Lung (tissue), 12 donors: ENCODE measurements around the gene LDHD. TPM values are rescaled to one million over a fixed set of nuclear protein-coding genes. Genes with fewer than 3 reads are reported as not detected.

Experiments
- ATAC-seq: fragments of 200-7000 bp; cut with Tn5 transposase; one replicate; pipeline ENCODE4 v1.9.1; 2020; ENCODE audit warnings: moderate number of reproducible peaks; ENCODE audit not compliant: insufficient read depth, low FRiP score
- DNase-seq, 3 donors: peaks; one replicate each; pipeline ENCODE4 v3.0.0-alpha.2; 2013 to 2017
- H3K27ac ChIP-seq, 2 donors: one replicate each; pipeline ENCODE4 v1.5.1; 2013; ENCODE audit warnings: mild to moderate bottlenecking in 2 of 2, moderate library complexity in 2 of 2, control low read depth in 1 of 2, inconsistent platforms in 1 of 2, low read depth in 1 of 2, low read length in 1 of 2
- H3K27me3 ChIP-seq, 3 donors: one replicate each; pipeline ENCODE4 v1.5.1; 2013; ENCODE audit warnings: low read length in 2 of 3; ENCODE audit not compliant: control insufficient read depth in 3 of 3, insufficient read depth in 3 of 3
- H3K36me3 ChIP-seq, 4 donors: one replicate each; pipeline ENCODE4 v1.5.1; 2013; ENCODE audit warnings: low read length in 4 of 4, mild to moderate bottlenecking in 1 of 4, moderate library complexity in 1 of 4; ENCODE audit not compliant: control insufficient read depth in 4 of 4, insufficient read depth in 4 of 4
- H3K4me1 ChIP-seq, 5 donors: one replicate each; pipeline ENCODE4 v1.5.1; 2013; ENCODE audit warnings: low read length in 5 of 5, mild to moderate bottlenecking in 2 of 5, moderate library complexity in 1 of 5; ENCODE audit not compliant: control insufficient read depth in 5 of 5, insufficient read depth in 5 of 5
- H3K4me3 ChIP-seq: one replicate; pipeline ENCODE4 v1.5.1; 2013; ENCODE audit warnings: mild to moderate bottlenecking, control low read depth, moderate library complexity
- H3K9ac ChIP-seq, 2 donors: one replicate each; pipeline ENCODE4 v1.5.1; 2013; ENCODE audit warnings: low read length in 2 of 2, control low read depth in 1 of 2; ENCODE audit not compliant: insufficient read depth in 1 of 2
- H3K9me3 ChIP-seq, 4 donors: one replicate each; pipeline ENCODE4 v1.5.1; 2013; ENCODE audit warnings: low read length in 3 of 4, mild to moderate bottlenecking in 1 of 4, moderate library complexity in 1 of 4; ENCODE audit not compliant: control insufficient read depth in 4 of 4, insufficient read depth in 3 of 4
- WGBS, 2 donors: extraction: QIAGEN DNeasy Blood & Tissue Kit; methylation state at CpG; one replicate each; pipeline ENCODE4 v1.1.7; 2013; 5-methylcytosine and 5-hydroxymethylcytosine counted together
- polyA plus RNA-seq, 2 donors: library from polyadenylated mRNA; stranded (reverse); fragments of 200-250 nt; gene quantifications; one replicate each; pipeline ENCODE4 v1.2.1, GENCODE V29; 2013
- total RNA-seq, 2 donors: library from RNA; depleted of rRNA in 1 of 2; stranded (reverse); fragments of >200 nt in 1 of 2; gene quantifications; one replicate each; pipeline ENCODE4 v1.2.1, GENCODE V29; 2014 to 2021
- TF ChIP-seq, protein P1 (sequence below): IDR thresholded peaks from 2 replicates; pipeline ENCODE4 v1.5.1; 2012; ENCODE audit warnings: mild to moderate bottlenecking; ENCODE audit errors: control extremely low read depth, extremely low read depth
- donor health status: control.
- donor health status: control.
- donor health status: Bipolar disorder and iron deficiency.
- donor health status: healthy.
- donor health status: DM: yes; HTN: yes; CAD: no.

LDHD gene
- total and polyA plus RNA-seq, 4 donors = 4.3 to 17.0 (median 8.1) TPM

DNA sequence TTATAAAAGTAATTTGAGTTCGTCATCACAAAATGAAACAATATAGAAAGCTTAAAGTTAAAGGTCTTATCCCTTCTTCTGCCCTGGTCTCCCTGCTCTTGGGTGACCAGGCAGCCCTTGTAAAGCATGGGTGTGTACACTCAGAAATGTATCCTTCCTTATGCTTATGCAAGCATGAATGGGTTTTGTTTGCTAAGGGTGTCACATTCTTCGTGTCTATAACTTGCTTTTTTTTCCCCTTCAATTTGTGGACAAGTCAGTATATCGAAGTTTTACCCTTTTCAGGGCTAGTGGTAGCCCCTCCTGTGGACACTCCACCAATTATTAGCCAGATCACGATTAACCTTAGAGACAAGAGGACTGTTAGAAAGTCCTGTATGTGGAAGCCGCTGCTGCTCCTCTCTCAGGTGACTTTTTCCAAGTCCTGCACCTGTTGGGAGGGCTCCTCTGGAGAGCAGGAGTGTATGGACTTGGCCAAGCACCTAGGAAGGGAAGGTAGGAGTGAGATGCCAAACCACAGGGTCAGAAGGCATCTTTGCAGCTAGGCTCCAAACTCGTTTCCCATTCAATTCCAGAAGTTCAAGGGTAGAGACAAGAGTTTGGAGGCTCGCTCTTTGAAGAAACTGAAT is 50.9 kb downstream of the LDHD start:
- H3K27ac ChIP-seq = peak overlapping the region in 1 of 2 donors; percentile 85
- H3K36me3 ChIP-seq = no peaks in the 10 kb centered on the region
- H3K27me3 ChIP-seq = no peaks in the 10 kb centered on the region
- H3K9me3 ChIP-seq = no peaks in the 10 kb centered on the region
- 52 to 59% methylated on average over 7 of the region's 7 CpGs for WGBS, 2 donors
- DNase-seq (peak in 1 of 3 donors; percentile 37), ATAC-seq (peak; percentile 23)
- no peak overlapping the region for H3K9ac ChIP-seq
- H3K4me1 ChIP-seq = peaks cover 6 to 27% (median 19%) of the 10 kb centered on the region in 5 donors
- H3K4me3 ChIP-seq = no peak overlapping the region
- TF ChIP-seq, protein P1, sequence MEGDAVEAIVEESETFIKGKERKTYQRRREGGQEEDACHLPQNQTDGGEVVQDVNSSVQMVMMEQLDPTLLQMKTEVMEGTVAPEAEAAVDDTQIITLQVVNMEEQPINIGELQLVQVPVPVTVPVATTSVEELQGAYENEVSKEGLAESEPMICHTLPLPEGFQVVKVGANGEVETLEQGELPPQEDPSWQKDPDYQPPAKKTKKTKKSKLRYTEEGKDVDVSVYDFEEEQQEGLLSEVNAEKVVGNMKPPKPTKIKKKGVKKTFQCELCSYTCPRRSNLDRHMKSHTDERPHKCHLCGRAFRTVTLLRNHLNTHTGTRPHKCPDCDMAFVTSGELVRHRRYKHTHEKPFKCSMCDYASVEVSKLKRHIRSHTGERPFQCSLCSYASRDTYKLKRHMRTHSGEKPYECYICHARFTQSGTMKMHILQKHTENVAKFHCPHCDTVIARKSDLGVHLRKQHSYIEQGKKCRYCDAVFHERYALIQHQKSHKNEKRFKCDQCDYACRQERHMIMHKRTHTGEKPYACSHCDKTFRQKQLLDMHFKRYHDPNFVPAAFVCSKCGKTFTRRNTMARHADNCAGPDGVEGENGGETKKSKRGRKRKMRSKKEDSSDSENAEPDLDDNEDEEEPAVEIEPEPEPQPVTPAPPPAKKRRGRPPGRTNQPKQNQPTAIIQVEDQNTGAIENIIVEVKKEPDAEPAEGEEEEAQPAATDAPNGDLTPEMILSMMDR = no peak

DNA sequence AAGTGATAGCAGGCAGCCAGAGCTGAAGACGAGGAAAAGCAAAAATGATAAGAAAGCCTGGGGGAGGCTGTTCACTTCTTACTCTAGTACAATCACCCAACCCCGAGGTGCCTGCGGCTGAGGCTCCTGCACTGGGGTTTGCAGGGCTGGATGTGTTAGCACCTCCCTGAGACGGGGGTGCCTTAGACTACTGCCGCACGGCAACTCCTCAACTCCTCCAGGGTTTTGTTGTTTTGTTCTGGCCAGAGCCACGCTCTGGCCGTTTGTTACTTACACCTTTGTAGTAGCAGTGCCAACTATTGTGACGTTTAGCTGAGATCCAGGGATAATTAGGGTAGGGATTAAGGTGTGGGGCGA is 51.5 kb downstream of the LDHD start:
- Histone ChIP-seq H3K4me1 (peaks cover 6 to 25% (median 18%) of the 10 kb centered on the region in 5 donors), H3K36me3 (no peaks in the 10 kb centered on the region), H3K27me3 (no peaks in the 10 kb centered on the region), H3K9ac (no peak overlapping the region), H3K27ac (peak overlapping the region in 1 of 2 donors; percentile 93), H3K4me3 (no peak overlapping the region), H3K9me3 (no peaks in the 10 kb centered on the region)
- ATAC-seq (no peak), DNase-seq (no peak)
- WGBS, 2 donors = 23 to 39% methylated on average over 10 of the region's 10 CpGs
- TF ChIP-seq, protein P1 = no peak

DNA sequence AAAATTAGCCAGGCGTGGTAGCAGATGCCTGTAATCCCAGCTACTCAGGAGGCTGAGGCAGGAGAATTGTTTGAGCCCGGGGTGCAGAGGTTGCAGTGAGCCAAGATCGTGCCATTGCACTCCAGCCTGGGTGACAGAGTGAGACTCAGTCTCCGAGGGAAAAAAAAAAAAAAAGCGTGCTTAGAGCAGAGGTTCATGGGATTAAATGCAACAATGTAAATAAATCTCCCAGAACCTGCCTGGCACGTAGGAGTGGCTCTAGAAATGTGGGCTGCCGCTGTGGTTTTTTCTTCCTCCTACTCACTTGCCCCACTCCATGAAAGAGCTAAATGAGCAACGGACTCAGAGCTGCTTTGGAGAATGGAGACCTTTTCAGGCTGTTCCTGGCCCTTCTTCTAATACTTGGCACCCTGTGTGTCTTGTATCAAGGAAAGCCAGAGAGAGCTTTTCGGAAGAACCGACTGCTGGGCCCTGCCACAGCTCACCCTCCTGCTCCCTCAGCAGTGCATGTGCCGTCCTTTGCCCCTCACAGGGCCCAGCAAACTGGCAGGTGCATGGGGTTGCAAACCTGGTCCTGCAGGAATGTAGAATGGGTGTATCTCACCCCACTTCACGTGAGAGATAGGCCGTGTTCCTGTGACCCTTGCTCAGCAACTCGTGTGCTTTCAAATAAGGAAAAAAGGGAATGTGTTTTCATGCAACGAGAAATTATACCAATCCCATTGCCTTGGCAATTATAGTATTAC is 52.0 kb downstream of the LDHD start:
- 19 to 45% methylated on average over 14 to 15 of the region's 15 CpGs for WGBS, 2 donors
- H3K4me1 ChIP-seq = peaks cover 6 to 19% (median 15%) of the 10 kb centered on the region in 5 donors
- H3K4me3 ChIP-seq = no peak overlapping the region
- H3K36me3 ChIP-seq = no peaks in the 10 kb centered on the region
- TF ChIP-seq, protein P1 = no peak
- no peaks in the 10 kb centered on the region for H3K27me3 ChIP-seq
- peak; percentile 80 for ATAC-seq
- H3K27ac ChIP-seq = peak overlapping the region in 1 of 2 donors; percentile 93
- H3K9ac ChIP-seq = no peak overlapping the region
- DNase-seq = peak; percentile 56 to 76 (median 58)
- H3K9me3 ChIP-seq = no peaks in the 10 kb centered on the region
